ENCODE data around the gene HLF.

HLF gene

GRCh38 chr17:55258578-55259135, 6.1 kb upstream of the HLF start:
- no peak for DNase-seq

- DNase-seq = no peak
Observed at GRCh38 chr17:55259684-55260111, 5.1 kb upstream of the HLF start.

- DNase-seq = no peak
Observed at GRCh38 chr17:55261311-55261710, 3.4 kb upstream of the HLF start.

- DNase-seq = no peak
Observed at GRCh38 chr17:55263569-55264277, 1.0 kb upstream of the HLF start.

GRCh38 chr17:55264278-55264644, 499 bp upstream of the HLF start:
- peak; percentile 28 for DNase-seq

- DNase-seq = peak; percentile 30
Observed at GRCh38 chr17:55265311-55266021, 706 bp downstream of the HLF start.

- DNase-seq = peak; percentile 40
Observed at GRCh38 chr17:55266051-55266957, 1.5 kb downstream of the HLF start.

GRCh38 chr17:55266958-55267688, 2.4 kb downstream of the HLF start:
- DNase-seq = no peak

- DNase-seq = no peak
Observed at GRCh38 chr17:55267777-55268648, 3.3 kb downstream of the HLF start.

GRCh38 chr17:55268649-55269480, 4.1 kb downstream of the HLF start:
- no peak for DNase-seq

GRCh38 chr17:55269894-55270293, 5.1 kb downstream of the HLF start:
- DNase-seq = no peak

- no peak for DNase-seq
Observed at GRCh38 chr17:55271223-55271571, 6.4 kb downstream of the HLF start.

- DNase-seq = no peak
Observed at GRCh38 chr17:55271958-55272710, 7.4 kb downstream of the HLF start.

- no peak for DNase-seq
Observed at GRCh38 chr17:55272711-55273578, 8.2 kb downstream of the HLF start.

GRCh38 chr17:55273579-55274354, 9.0 kb downstream of the HLF start:
- DNase-seq = peak; percentile 66

- DNase-seq = no peak
Observed at GRCh38 chr17:55274355-55275255, 9.8 kb downstream of the HLF start.

Data from right hindlimb (tissue), 1 donor.